Lower leg skin (tissue), 3 donors: Measurements from ENCODE around the gene NACC2.

ENCODE experiments used
- POLR2A ChIP-seq, 2 donors: fragments of 450-650 bp; IDR thresholded peaks; one replicate each; pipeline ENCODE4 v1.6.1; 2016 to 2017; ENCODE audit warnings: antibody characterized with exemption in 2 of 2, mild to moderate bottlenecking in 1 of 2, moderate library complexity in 1 of 2
- TF ChIP-seq, protein P1 (sequence below), 3 donors: fragments of 450-650 bp; IDR thresholded peaks; one replicate each; pipeline ENCODE4 v1.5.1; 2016; ENCODE audit warnings: antibody characterized with exemption in 3 of 3, mild to moderate bottlenecking in 3 of 3, moderate library complexity in 2 of 3

- TF ChIP-seq, protein P1, sequence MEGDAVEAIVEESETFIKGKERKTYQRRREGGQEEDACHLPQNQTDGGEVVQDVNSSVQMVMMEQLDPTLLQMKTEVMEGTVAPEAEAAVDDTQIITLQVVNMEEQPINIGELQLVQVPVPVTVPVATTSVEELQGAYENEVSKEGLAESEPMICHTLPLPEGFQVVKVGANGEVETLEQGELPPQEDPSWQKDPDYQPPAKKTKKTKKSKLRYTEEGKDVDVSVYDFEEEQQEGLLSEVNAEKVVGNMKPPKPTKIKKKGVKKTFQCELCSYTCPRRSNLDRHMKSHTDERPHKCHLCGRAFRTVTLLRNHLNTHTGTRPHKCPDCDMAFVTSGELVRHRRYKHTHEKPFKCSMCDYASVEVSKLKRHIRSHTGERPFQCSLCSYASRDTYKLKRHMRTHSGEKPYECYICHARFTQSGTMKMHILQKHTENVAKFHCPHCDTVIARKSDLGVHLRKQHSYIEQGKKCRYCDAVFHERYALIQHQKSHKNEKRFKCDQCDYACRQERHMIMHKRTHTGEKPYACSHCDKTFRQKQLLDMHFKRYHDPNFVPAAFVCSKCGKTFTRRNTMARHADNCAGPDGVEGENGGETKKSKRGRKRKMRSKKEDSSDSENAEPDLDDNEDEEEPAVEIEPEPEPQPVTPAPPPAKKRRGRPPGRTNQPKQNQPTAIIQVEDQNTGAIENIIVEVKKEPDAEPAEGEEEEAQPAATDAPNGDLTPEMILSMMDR (IDR thresholded peaks at IDR 0.05), result no peak
- no peak for TF ChIP-seq POLR2A (IDR thresholded peaks at IDR 0.05)
Observed at GRCh38 chr9:136020671-136021070, 74.4 kb downstream of the NACC2 start.
